Fibroblast of lung (primary cell): Measurements from ENCODE around the gene CADPS. TPM values are rescaled to one million over a fixed set of nuclear protein-coding genes. Genes with fewer than 3 reads are reported as not detected.

Source experiments
- DNase-seq, 2 donors: peaks; one replicate each; pipeline versions ENCODE4 v3.0.0 to v3.0.0-alpha.2; 2010; ENCODE audit warnings: low read depth in 2 of 2
- H2AFZ ChIP-seq: 2 replicates; pipeline ENCODE4 v1.5.1; 2012; ENCODE audit warnings: low read length, control low read depth, inconsistent platforms
- H3K27ac ChIP-seq: 2 replicates; pipeline ENCODE4 v1.5.1; 2011; ENCODE audit warnings: low read length, control low read depth; ENCODE audit not compliant: insufficient read depth
- H3K27me3 ChIP-seq: 2 replicates; pipeline ENCODE4 v1.5.1; 2011; ENCODE audit warnings: mild to moderate bottlenecking, low read length; ENCODE audit not compliant: control insufficient read depth, insufficient read depth
- H3K36me3 ChIP-seq: 2 replicates; pipeline ENCODE4 v1.5.1; 2011; ENCODE audit warnings: low read length; ENCODE audit not compliant: control insufficient read depth, insufficient read depth
- H3K4me1 ChIP-seq: 2 replicates; pipeline ENCODE4 v1.5.1; 2011; ENCODE audit warnings: low read length; ENCODE audit not compliant: control insufficient read depth, insufficient read depth; ENCODE audit errors: extremely low read depth
- H3K4me2 ChIP-seq: 2 replicates; pipeline ENCODE4 v1.5.1; 2011; ENCODE audit warnings: low read length, control low read depth; ENCODE audit not compliant: insufficient read depth; ENCODE audit errors: extremely low read depth
- H3K4me3 ChIP-seq, 4 experiments: fragments of 200-600 bp in 1 of 4; sonication (generic) in 1 of 4; replicated peaks in 1 of 4; 2 replicates each; pipeline ENCODE4 v1.5.1; 2011 to 2016; ENCODE audit warnings: low read length in 4 of 4, low read depth in 3 of 4, mild to moderate bottlenecking in 3 of 4, control low read depth in 2 of 4, inconsistent platforms in 1 of 4, mixed read lengths in 1 of 4; ENCODE audit not compliant: insufficient read depth in 1 of 4; ENCODE audit errors: control extremely low read depth in 1 of 4
- H3K79me2 ChIP-seq: 2 replicates; pipeline ENCODE4 v1.5.1; 2012; ENCODE audit warnings: mild to moderate bottlenecking, low read length, inconsistent platforms; ENCODE audit not compliant: control insufficient read depth, insufficient read depth
- H3K9ac ChIP-seq: 2 replicates; pipeline ENCODE4 v1.5.1; 2011; ENCODE audit warnings: mild to moderate bottlenecking, low read length, control low read depth; ENCODE audit not compliant: insufficient read depth
- H3K9me3 ChIP-seq: 2 replicates; pipeline ENCODE4 v1.5.1; 2012; ENCODE audit warnings: low read depth, low read length; ENCODE audit not compliant: control insufficient read depth, insufficient read depth
- H4K20me1 ChIP-seq: 2 replicates; pipeline ENCODE4 v1.5.1; 2011; ENCODE audit warnings: low read length; ENCODE audit not compliant: control insufficient read depth, insufficient read depth; ENCODE audit errors: extremely low read depth
- EZH2 ChIP-seq: IDR thresholded peaks from 2 replicates; pipeline ENCODE4 v1.5.1; 2012; ENCODE audit warnings: low read length, control low read depth, mild to moderate bottlenecking; ENCODE audit errors: missing control alignments
- polyA plus RNA-seq, 2 donors: library from polyadenylated mRNA; depleted of rRNA in 1 of 2; stranded (reverse) in 1 of 2; unstranded in 1 of 2; fragments of >200 nt; gene quantifications; 2 replicates each; pipeline ENCODE4 v1.2.1, GENCODE V29; 2011 to 2012; ENCODE audit warnings: missing spikeins in 1 of 2
- total RNA-seq: library from RNA; depleted of rRNA; stranded (reverse); fragments of >200 nt; gene quantifications from 2 replicates; pipeline ENCODE4 v1.2.1, GENCODE V29; 2014
- TF ChIP-seq, protein P1 (sequence below), 2 donors: IDR thresholded peaks in 1 of 2; conservative IDR thresholded peaks in 1 of 2; 1 replicate in 1 of 2; 2 replicates in 1 of 2; pipeline ENCODE4 v1.5.1; 2011 to 2012; ENCODE audit warnings: low read length in 2 of 2, control low read depth in 1 of 2, inconsistent platforms in 1 of 2, low read depth in 1 of 2, mild to moderate bottlenecking in 1 of 2

Gene CADPS
- total and polyA plus RNA-seq, 2 donors (not counting 1 experiment from before 2014, with no cell fraction given), result 2.3 to 63.1 TPM

DNA sequence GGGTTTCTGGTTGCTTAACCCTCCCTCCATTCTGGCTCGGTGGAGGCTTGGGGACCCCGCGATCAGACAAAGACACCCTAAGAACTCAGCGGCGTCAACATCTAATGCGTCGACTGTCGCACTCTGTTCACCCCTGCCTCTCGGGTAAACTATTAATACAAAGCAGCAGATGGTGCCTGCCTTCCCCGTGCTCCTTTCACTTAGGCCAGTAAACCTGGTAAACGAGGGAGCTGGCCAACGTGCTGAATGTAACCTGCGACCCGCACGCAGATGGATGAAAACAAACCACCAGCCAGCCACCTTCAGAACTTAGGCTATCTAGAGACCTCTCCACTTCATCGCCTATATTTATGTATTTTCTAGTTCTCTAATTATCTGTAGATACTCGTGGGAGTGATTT is 848 bp upstream of the CADPS start:
- H3K4me3 ChIP-seq, result peak overlapping the region in 1 of 4 experiments; percentile 58
- no peaks in the 10 kb centered on the region for H3K4me1 ChIP-seq
- H3K9ac ChIP-seq, result no peak overlapping the region
- peak; percentile 52 to 72 for DNase-seq
- H3K36me3 ChIP-seq, result no peaks in the 10 kb centered on the region
- no peaks in the 10 kb centered on the region for H3K9me3 ChIP-seq
- peak overlapping the region; percentile 48 for H3K4me2 ChIP-seq
- no peaks in the 10 kb centered on the region for H3K79me2 ChIP-seq
- no peaks in the 10 kb centered on the region for H4K20me1 ChIP-seq
- peaks cover 5% of the 10 kb centered on the region for H3K27me3 ChIP-seq
- TF ChIP-seq, protein P1, sequence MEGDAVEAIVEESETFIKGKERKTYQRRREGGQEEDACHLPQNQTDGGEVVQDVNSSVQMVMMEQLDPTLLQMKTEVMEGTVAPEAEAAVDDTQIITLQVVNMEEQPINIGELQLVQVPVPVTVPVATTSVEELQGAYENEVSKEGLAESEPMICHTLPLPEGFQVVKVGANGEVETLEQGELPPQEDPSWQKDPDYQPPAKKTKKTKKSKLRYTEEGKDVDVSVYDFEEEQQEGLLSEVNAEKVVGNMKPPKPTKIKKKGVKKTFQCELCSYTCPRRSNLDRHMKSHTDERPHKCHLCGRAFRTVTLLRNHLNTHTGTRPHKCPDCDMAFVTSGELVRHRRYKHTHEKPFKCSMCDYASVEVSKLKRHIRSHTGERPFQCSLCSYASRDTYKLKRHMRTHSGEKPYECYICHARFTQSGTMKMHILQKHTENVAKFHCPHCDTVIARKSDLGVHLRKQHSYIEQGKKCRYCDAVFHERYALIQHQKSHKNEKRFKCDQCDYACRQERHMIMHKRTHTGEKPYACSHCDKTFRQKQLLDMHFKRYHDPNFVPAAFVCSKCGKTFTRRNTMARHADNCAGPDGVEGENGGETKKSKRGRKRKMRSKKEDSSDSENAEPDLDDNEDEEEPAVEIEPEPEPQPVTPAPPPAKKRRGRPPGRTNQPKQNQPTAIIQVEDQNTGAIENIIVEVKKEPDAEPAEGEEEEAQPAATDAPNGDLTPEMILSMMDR (conservative IDR thresholded peaks at IDR 0.05 in 1 of 2, IDR thresholded peaks at IDR 0.05 in 1 of 2; ENCODE audit: low read depth in 1 of 2, low read length in 2 of 2), result no peak
- no peak for TF ChIP-seq EZH2
- H2AFZ ChIP-seq, result no peak overlapping the region
- H3K27ac ChIP-seq, result no peak overlapping the region

DNA sequence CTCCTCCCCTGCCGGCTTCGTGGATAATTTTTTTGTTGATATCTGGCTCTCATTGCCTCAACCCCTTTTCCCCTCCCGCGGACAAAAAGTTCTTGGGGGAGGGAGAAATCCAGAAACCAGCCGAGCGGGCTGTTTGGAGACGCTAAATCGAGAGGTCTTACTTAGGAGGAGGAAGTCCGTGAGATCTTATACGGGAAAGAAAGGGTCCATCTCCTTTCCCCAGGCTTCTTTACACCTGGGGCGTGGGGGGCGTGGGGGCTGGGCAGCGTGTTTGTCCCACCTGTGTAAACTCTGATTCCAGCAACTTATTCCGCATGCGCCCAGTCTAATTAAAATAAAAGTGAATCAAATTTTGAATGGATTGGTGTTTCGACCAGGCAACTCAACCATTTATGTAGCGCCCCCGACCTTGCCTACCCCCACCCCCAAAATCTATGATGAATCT is 364 bp upstream of the CADPS start:
- Histone ChIP-seq H3K9ac (no peak overlapping the region), H3K9me3 (no peaks in the 10 kb centered on the region), H3K79me2 (no peaks in the 10 kb centered on the region), H3K27ac (no peak overlapping the region), H3K36me3 (no peaks in the 10 kb centered on the region), H3K4me2 (peak overlapping the region; percentile 48), H3K4me3 (peak overlapping the region; percentile 19 to 58 (median 48)), H3K4me1 (no peaks in the 10 kb centered on the region), H3K27me3 (peaks cover 5% of the 10 kb centered on the region), H2AFZ (no peak overlapping the region), H4K20me1 (no peaks in the 10 kb centered on the region)
- DNase-seq, result no peak
- TF ChIP-seq, protein P1 (conservative IDR thresholded peaks at IDR 0.05 in 1 of 2, IDR thresholded peaks at IDR 0.05 in 1 of 2; ENCODE audit: low read depth in 1 of 2, low read length in 2 of 2), result no peak
- no peak for TF ChIP-seq EZH2

DNA sequence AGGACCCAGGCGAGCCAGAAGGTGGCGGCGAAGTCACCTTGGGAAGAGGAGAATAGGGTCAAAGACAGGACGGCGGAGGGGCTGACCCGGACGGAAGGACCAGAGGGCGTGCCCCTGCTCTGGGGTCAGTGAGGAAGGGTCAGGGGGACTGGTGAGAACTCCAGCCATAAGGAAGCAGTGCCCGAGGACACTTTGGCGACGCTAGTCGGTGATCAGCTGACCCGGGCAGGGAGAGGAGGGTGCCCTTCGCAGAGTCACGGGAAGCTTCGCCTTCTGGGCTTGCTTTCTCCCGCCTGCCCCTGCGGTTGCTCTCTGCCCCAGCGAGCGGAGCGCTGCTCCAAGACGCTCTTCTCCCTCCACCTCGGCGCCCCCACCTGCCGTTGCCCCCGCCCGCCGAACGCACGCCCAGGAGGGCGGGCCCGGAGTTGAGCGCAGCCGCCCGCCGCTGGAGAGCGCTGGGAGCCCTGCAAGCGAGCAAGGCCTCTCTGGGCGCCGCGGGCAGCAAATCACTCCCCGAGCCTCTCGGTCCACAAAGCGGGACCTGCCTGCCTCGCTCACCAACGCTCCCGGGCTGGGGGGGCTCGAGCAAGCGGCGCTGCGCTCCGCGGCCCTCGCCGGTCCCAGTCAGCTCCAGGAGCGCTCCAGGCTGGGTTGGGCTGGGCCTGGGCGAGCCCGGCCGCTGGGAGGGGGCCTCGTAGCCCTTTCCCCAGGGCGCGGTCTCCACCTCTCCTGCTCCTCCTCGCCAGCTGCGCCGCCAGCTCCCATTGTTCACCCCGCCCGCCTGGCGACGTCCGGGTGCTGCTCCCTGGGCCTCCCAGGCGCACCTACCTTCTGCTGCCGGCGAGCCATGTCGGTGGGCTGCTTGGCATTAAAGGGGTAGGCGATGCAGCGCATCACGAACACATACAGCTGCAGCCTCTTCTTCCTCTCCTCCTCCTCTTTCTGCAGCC is 1.2 kb downstream of the CADPS start:
- H3K4me2 ChIP-seq, result peak overlapping the region; percentile 44
- peak; percentile 21 for TF ChIP-seq EZH2
- TF ChIP-seq, protein P1 (conservative IDR thresholded peaks at IDR 0.05 in 1 of 2, IDR thresholded peaks at IDR 0.05 in 1 of 2; ENCODE audit: low read depth in 1 of 2, low read length in 2 of 2), result no peak
- no peaks in the 10 kb centered on the region for H3K4me1 ChIP-seq
- H3K9me3 ChIP-seq, result no peaks in the 10 kb centered on the region
- no peak overlapping the region for H3K27ac ChIP-seq
- no peaks in the 10 kb centered on the region for H3K79me2 ChIP-seq
- no peak overlapping the region for H2AFZ ChIP-seq
- no peaks in the 10 kb centered on the region for H3K36me3 ChIP-seq
- H4K20me1 ChIP-seq, result no peaks in the 10 kb centered on the region
- H3K4me3 ChIP-seq, result peak overlapping the region; percentile 33 to 57 (median 44)
- H3K9ac ChIP-seq, result no peak overlapping the region
- peaks cover 5% of the 10 kb centered on the region for H3K27me3 ChIP-seq
- peak; percentile 5 to 70 for DNase-seq
